Ishikawa (cell line): Measurements from ENCODE around the gene TNFRSF12A.

ENCODE experiments used
- CEBPB ChIP-seq: IDR thresholded peaks from 2 replicates; pipeline ENCODE4 v1.6.1; 2012
- RAD21 ChIP-seq: IDR thresholded peaks from 2 replicates; pipeline ENCODE4 v1.6.1; 2012; ENCODE audit warnings: low read depth
- TF ChIP-seq, protein P1 (sequence below): IDR thresholded peaks from 2 replicates; pipeline ENCODE4 v1.6.1; 2012; ENCODE audit warnings: low read depth, mild to moderate bottlenecking

DNA sequence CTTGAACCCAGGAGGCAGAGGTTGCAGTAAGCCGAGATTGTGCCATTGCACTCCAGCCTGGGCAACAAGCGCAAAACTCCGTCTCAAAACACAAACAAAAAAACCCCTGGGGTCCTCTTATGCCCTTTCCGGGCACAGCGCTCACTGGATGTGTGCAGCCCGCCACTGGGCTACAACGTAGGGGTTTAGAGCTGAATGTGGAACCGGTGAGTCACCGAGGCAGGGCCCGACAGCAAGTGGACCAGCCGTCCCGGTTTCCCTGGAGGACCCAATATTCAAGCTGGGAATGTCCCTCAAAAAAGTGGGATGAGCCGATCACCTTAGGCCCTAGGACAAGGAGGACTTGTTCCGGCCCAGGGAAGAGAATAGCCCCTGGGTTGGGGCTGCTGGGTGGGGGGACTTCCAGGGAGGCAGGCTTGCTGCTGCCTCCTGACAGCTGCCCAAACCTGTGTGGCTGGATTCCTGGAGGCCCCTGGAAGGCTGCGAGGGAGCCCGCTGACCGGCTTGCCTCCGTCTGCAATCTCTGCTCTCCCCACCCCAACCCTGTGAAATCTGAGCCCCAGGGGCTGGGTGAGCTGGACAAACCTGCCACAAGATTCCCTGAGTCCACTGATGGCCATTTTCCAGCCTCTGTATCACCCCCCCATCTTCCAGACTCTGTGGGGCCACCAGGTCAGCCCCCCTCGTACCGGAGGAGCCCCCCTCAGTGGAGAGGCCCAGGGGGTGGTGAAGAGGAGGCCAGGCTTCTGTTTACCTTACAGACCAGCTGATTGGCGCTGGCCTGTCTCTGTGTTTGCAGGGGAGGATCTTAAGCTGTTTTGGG is 10.4 kb upstream of the TNFRSF12A start:
- TF ChIP-seq RAD21 (no peak), CEBPB (peak; percentile 35; the same call in 1 of the 2 replicates)
- TF ChIP-seq, protein P1, sequence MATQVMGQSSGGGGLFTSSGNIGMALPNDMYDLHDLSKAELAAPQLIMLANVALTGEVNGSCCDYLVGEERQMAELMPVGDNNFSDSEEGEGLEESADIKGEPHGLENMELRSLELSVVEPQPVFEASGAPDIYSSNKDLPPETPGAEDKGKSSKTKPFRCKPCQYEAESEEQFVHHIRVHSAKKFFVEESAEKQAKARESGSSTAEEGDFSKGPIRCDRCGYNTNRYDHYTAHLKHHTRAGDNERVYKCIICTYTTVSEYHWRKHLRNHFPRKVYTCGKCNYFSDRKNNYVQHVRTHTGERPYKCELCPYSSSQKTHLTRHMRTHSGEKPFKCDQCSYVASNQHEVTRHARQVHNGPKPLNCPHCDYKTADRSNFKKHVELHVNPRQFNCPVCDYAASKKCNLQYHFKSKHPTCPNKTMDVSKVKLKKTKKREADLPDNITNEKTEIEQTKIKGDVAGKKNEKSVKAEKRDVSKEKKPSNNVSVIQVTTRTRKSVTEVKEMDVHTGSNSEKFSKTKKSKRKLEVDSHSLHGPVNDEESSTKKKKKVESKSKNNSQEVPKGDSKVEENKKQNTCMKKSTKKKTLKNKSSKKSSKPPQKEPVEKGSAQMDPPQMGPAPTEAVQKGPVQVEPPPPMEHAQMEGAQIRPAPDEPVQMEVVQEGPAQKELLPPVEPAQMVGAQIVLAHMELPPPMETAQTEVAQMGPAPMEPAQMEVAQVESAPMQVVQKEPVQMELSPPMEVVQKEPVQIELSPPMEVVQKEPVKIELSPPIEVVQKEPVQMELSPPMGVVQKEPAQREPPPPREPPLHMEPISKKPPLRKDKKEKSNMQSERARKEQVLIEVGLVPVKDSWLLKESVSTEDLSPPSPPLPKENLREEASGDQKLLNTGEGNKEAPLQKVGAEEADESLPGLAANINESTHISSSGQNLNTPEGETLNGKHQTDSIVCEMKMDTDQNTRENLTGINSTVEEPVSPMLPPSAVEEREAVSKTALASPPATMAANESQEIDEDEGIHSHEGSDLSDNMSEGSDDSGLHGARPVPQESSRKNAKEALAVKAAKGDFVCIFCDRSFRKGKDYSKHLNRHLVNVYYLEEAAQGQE, result no peak
